GM21528 (cell line): ENCODE results near the gene MEX3D.

Experiments used
- ATAC-seq: cut with Tn5 transposase; IDR thresholded peaks from one replicate; pipeline ENCODE4 v1.9.1; 2021; ENCODE audit warnings: mild to moderate bottlenecking, moderate library complexity; ENCODE audit not compliant: unreplicated experiment, low FRiP score

MEX3D gene

DNA sequence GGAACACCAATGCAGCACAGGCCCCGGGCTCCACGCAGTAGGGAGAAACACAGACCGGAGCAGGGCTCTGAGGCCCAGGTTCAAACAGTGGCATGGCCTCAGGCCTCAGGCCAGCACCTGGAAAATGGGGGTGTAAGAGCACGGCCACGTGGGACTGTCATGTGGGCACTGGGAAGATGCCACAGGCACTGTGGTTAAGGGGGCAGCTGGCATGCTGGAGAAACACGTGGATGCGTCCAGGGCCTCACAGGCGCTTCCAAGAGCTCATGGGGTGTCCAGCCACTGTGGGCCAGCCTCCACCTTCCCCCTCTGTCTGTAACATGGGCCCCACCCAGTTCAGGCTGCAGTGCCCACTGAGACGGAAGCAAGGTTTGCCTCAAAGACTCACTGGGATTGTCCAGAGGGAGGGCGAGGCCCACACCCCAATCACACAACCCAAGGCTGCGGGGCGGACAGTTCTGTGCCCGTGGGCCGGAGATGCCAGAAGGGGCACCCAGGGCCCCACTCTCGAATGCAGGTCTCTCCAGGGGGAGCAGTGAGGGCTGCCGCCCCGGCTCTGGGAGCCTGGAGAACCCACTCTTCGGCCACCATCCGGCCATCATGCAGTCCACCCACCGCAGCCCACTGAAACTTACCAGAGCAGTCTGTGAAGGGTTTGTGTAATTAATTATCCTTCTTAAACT, 30.8 kb upstream of the MEX3D start:
- no peak for ATAC-seq

GRCh38 chr19:1593501-1593772, 25.3 kb upstream of the MEX3D start:
- ATAC-seq = no peak

GRCh38 chr19:1592755-1593500, 24.8 kb upstream of the MEX3D start, which contains the start of gene MBD3:
TSS of gene MBD3 (minus strand) at chr19:1592865. CDS start at chr19:1592631, 234 bp downstream.
- peak; percentile 62 for ATAC-seq

DNA sequence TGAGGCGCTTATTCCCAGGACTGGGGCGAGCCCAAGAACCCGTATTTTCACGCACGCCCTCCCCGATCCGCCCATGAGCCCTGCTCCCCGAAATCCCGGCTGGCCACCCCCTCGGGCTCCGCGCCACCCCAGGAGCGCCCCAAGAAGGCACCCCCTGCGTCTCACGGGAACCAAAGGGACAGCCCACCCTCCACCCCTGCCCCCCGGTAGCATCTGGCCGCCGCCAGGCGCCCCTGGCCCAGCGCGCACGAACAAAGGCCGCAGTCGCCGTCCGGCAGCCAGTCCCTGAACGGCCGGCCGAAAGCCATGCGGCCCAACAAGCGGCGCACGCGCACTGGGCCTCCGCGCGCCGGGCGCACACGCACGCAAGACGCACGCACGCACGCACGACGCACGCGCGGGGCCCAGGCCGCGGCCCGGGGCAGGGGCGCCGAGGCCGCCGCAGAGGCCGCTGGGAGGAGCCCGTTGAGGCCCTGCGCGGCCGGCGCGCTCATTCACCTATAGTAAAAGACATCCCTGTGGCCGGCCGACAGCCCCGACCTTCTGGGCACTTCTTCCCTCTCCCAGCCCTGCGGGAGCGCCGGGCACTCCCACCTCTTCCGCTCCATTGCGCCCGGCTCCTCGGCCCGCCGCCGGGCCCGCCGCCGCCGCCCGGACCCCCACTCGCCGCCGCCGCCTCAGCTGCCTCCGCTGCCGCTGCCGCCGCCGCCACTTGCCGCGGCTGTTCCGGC, 24.1 kb upstream of the MEX3D start:
- peak; percentile 60 for ATAC-seq

GRCh38 chr19:1591421-1592023, 23.4 kb upstream of the MEX3D start:
- peak; percentile 4 for ATAC-seq

DNA sequence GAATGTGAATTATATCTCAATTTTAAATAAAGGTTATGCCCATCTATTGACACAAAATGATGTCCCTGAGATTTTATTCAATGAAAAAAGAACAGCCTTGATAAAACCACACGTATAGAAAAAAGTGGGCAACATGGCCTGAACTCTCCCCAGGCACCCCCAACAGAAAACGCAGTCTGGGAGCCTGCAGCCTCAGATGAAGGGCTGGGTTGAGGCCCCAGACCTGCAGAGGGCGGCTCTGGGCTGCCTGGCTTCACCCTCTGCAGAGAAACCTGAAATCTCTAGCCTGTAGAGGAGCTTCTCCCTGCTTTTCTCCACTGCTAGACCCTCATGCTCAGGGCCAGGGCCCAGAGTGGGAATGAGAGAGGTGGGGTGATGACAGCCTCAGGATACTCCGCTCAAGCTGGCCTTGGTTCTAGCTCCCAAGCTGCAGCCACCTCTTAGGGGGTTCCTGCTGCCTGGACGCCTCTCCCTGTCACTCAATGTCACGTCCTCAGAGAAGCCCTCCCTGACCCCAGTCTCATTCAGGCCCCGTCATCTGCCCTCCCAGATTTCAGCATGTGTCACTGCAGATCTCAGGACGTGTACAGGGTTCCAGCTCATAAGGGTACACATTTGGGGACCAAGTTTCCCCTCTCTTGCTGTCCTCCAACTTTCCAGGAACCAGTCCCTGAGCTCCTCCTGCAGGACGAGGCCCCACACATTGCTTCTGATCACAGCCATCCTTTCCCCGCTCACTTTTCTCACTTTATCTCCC, 22.7 kb upstream of the MEX3D start:
- ATAC-seq = no peak

GRCh38 chr19:1587872-1588271, 19.7 kb upstream of the MEX3D start:
- ATAC-seq = no peak

DNA sequence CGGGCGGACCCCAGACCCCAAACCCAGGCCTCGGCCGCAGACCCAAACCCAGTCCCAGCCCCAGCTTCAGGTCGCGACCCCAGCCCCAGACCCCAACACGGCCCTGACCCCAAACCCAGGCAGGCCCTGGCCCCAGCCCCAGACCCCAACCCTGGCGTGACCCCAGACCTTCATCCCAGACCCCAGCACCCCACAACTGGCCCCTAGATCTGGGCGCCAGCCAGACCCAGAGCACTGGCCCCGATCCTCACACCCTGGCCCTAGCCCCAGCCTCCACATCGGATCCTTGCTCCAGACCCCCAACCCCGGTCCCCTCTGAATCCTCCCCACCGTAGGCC, 17.1 kb upstream of the MEX3D start:
- no peak for ATAC-seq

DNA sequence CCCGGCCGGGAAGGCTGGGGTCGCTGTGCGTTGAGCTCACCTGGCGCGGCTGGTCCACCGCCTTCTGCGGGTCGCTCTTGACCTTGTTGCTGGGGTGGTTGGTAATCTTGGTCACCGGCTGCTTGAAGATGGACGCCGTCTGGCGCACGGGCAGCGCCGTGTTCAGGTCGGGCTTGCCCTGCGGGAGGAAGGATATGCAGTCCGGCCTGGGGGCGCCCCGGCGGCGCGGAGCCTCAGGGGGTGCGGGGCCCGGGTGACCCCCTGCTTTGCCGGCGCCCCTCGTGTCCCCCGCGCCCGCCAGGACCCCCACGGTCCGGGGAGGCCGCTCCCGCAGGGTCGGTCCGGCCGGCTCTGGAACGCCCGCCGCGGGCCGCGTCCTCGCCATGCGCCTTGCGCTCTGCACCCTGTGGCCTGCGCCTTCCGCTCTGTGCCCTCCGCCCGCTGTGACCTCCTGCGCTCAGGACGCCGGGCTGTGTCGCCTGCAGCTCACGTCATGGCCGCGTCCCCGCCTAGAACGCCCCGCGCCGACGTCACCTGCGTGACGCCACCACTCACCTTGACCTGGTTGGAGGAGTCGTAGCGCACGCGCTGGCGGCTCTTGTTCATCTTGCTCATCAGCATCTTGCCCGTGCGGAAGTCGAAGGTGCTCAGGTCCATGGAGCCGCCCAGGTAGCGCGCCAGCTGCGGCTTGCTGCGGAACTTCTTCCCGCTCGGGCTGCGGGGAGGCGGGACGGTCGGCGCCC, 16.5 kb upstream of the MEX3D start:
- ATAC-seq = no peak

- no peak for ATAC-seq
Observed at GRCh38 chr19:1582201-1582600, 14.1 kb upstream of the MEX3D start.

DNA sequence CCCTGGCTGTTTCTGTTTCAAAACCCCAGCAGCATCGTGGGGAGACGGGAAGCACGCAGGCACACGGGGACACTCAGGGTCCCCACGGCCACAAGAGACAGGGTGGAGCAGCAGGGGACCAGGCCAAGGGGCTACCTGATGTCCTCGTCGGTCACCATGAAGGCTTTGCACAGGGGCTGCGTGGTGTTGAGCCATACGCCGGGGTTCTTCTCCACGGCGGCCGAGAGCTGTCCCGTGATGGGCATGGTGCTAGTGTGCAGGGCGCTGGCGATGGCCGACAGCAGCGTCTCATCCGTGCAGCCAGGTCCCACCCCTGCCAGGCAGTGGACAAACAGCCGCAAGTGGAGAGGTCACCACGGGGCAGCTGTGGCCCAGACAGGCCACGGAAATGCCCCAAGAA, 12.8 kb upstream of the MEX3D start:
- no peak for ATAC-seq

DNA sequence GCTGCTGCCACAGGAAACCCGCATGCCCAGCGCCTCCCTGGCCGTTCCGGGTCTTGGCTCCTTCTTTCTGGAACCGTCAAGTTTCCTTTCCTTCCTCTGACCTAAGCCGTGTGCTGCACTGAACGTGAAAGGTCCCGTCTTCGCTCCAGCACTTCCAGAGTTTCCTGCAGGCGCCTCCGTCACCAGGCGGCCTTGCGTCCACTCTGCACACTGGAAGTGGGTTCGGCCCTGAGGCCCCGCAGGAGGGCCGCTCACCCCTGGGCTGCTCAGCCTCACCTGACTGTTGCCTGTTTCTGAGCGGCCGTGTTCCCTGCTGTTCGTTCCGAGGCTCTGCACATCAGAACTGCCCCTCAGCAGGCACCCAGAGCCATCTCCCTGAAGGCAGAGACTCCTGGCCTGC, 12.3 kb upstream of the MEX3D start:
- no peak for ATAC-seq

DNA sequence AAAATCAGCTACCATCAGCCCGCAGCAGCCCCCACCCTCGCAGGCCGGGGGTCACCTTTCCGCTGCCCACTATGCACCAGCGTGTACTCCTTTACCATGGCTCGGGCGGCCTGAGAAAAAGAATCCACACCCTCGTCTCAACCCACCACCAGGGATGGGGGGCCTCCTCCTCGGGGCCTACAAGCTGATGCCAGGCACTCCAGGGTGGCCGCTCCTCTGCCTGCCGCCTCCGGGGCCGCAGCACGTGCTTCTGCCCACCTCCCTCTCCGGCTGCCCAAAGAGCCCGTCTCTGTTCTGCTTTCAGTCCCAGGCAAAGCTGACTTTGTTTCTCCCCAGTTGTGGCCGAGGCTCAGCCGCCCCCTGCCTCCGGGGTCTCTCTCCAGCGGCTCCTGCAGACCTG, 11.1 kb upstream of the MEX3D start:
- no peak for ATAC-seq

DNA sequence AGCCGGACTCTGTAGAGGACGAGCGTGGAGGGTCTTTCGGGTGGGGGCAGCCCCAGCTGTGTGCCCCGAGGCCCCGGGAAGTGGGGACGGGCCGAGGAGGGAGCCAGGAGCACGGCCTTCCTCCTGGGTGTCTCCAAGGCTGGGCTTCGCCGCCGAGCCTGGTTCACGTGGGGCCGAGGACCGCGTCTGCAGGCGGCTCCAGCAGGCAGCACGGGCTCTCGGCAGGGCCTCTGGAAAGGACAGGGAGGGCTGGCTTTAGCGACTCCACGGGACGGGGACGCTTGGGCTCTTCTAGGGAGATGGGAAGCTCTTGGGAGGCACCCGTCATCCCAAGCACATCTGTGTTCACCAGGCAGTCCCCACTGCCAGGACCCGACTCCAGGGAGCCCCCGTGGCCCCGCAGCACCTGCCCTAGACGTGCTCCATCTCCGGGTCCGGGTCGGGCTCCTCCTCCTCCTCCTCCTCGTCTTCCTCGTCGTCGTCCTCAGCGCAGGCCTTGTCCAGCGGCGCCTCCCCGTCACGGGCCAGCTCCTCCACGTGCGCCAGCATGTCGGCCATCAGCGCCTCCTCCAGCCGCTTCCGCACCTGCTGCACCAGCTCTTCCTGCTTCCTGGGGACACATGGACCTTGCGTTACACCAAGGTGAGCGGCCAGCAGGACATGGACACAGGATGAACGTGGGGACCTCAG, 9.9 kb upstream of the MEX3D start:
- ATAC-seq = no peak

- ATAC-seq = no peak
Observed at GRCh38 chr19:1577090-1577928, 9.2 kb upstream of the MEX3D start.

- no peak for ATAC-seq
Observed at GRCh38 chr19:1576242-1577089, 8.3 kb upstream of the MEX3D start.

- no peak for ATAC-seq
Observed at GRCh38 chr19:1575323-1576241, 7.5 kb upstream of the MEX3D start.
